Smooth muscle cell (in vitro differentiated cells): ENCODE measurements around the gene OR56B1. TPM values are rescaled to one million over a fixed set of nuclear protein-coding genes. Genes with fewer than 3 reads are reported as not detected.

ENCODE experiments used
- DNase-seq: peaks from one replicate; lab custom pipeline; 2025; ENCODE audit not compliant: unreplicated experiment; lab: John Stamatoyannopoulos, UW
- H2AFZ ChIP-seq: fragments of 200-600 bp; sonication (generic); 2 replicates; pipeline ENCODE4 v1.6.0; 2016; ENCODE audit warnings: antibody characterized with exemption, low read depth, mild to moderate bottlenecking
- H3F3A ChIP-seq: fragments of 200-600 bp; sonication (generic); 2 replicates; pipeline ENCODE4 v1.6.0; 2017; ENCODE audit warnings: antibody characterized with exemption, low read depth
- H3K27ac ChIP-seq: fragments of 200-600 bp; sonication (generic); 2 replicates; pipeline ENCODE4 v1.5.1; 2016; ENCODE audit warnings: low read depth, mild to moderate bottlenecking
- H3K27me3 ChIP-seq: fragments of 200-600 bp; sonication (generic); 2 replicates; pipeline ENCODE4 v1.6.1; 2016; ENCODE audit warnings: low read depth, mild to moderate bottlenecking
- H3K36me3 ChIP-seq: fragments of 200-600 bp; sonication (generic); 2 replicates; pipeline ENCODE4 v1.5.1; 2016; ENCODE audit warnings: low read depth
- H3K4me1 ChIP-seq: fragments of 200-600 bp; sonication (generic); 2 replicates; pipeline ENCODE4 v1.5.1; 2016; ENCODE audit warnings: low read depth
- H3K4me2 ChIP-seq: fragments of 200-600 bp; sonication (generic); 2 replicates; pipeline ENCODE4 v1.6.0; 2016; ENCODE audit warnings: mild to moderate bottlenecking
- H3K4me3 ChIP-seq: fragments of 200-600 bp; sonication (generic); 2 replicates; pipeline ENCODE4 v1.5.1; 2016; ENCODE audit warnings: mild to moderate bottlenecking
- H3K79me2 ChIP-seq: fragments of 200-600 bp; sonication (generic); 2 replicates; pipeline ENCODE4 v1.6.0; 2016; ENCODE audit warnings: low read depth, mild to moderate bottlenecking
- H3K9ac ChIP-seq: fragments of 200-600 bp; sonication (generic); 2 replicates; pipeline ENCODE4 v1.6.0; 2016; ENCODE audit warnings: low read depth
- H3K9me3 ChIP-seq: fragments of 200-600 bp; sonication (generic); replicated peaks from 2 replicates; pipeline ENCODE4 v1.5.1; 2016; ENCODE audit warnings: low read depth
- H4K20me1 ChIP-seq: fragments of 200-600 bp; sonication (generic); 2 replicates; pipeline ENCODE4 v1.6.0; 2016; ENCODE audit warnings: low read depth
- WGBS: methylation state at CpG from one replicate; pipeline ENCODE4 v1.1.7; 2016; ENCODE audit warnings: low lambda C conversion rate; 5-methylcytosine and 5-hydroxymethylcytosine counted together
- polyA plus RNA-seq: library from polyadenylated mRNA; unstranded; fragments of >200 nt; fragmentation: Nextera tagmentation; extraction: Ambion mirVana; gene quantifications from 2 replicates; pipeline ENCODE4 v1.2.1, GENCODE V29; 2016
- total RNA-seq: library from RNA; depleted of rRNA; stranded (reverse); fragments of >200 nt; gene quantifications from 2 replicates; pipeline ENCODE4 v1.2.3, GENCODE V29; 2014
- TF ChIP-seq, protein P1 (sequence below): fragments of 200-600 bp; sonication (generic); IDR thresholded peaks from 2 replicates; pipeline ENCODE4 v1.5.1; 2017; ENCODE audit warnings: borderline replicate concordance, mild to moderate bottlenecking, antibody characterized with exemption; ENCODE audit not compliant: insufficient read depth, poor library complexity, severe bottlenecking

OR56B1 gene
- total and polyA plus RNA-seq, 2 experiments from 2014 or later = not detected

GRCh38 chr11:5738431-5738830 lies 2.2 kb downstream of the OR56B1 start:
- WGBS = 73% methylated on average over 1 of the region's 1 CpG
- H3K36me3 ChIP-seq = no peaks in the 10 kb centered on the region
- TF ChIP-seq, protein P1, sequence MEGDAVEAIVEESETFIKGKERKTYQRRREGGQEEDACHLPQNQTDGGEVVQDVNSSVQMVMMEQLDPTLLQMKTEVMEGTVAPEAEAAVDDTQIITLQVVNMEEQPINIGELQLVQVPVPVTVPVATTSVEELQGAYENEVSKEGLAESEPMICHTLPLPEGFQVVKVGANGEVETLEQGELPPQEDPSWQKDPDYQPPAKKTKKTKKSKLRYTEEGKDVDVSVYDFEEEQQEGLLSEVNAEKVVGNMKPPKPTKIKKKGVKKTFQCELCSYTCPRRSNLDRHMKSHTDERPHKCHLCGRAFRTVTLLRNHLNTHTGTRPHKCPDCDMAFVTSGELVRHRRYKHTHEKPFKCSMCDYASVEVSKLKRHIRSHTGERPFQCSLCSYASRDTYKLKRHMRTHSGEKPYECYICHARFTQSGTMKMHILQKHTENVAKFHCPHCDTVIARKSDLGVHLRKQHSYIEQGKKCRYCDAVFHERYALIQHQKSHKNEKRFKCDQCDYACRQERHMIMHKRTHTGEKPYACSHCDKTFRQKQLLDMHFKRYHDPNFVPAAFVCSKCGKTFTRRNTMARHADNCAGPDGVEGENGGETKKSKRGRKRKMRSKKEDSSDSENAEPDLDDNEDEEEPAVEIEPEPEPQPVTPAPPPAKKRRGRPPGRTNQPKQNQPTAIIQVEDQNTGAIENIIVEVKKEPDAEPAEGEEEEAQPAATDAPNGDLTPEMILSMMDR = no peak
- H4K20me1 ChIP-seq = no peaks in the 10 kb centered on the region
- no peaks in the 10 kb centered on the region for H3K79me2 ChIP-seq
- no peak for DNase-seq
- H3F3A ChIP-seq = no peaks in the 10 kb centered on the region
- no peak overlapping the region for H3K4me3 ChIP-seq
- H2AFZ ChIP-seq = no peak overlapping the region
- no peak overlapping the region for H3K9ac ChIP-seq
- no peaks in the 10 kb centered on the region for H3K9me3 ChIP-seq
- H3K4me2 ChIP-seq = no peak overlapping the region
- H3K27ac ChIP-seq = no peak overlapping the region
- no peaks in the 10 kb centered on the region for H3K27me3 ChIP-seq
- no peaks in the 10 kb centered on the region for H3K4me1 ChIP-seq

GRCh38 chr11:5746614-5747013 lies 10.4 kb downstream of the OR56B1 start:
- WGBS = 100% methylated on average over 3 of the region's 3 CpGs
- no peaks in the 10 kb centered on the region for H3K9me3 ChIP-seq

GRCh38 chr11:5749836-5750235 lies 13.6 kb downstream of the OR56B1 start:
- Histone ChIP-seq H3K36me3 (no peaks in the 10 kb centered on the region), H3K4me3 (no peak overlapping the region)
- TF ChIP-seq, protein P1 = no peak

More at GRCh38 chr11:5746614-5747013, 10.4 kb downstream of the OR56B1 start:
- H3K4me1 ChIP-seq = no peaks in the 10 kb centered on the region
- H3K36me3 ChIP-seq = no peaks in the 10 kb centered on the region
- H4K20me1 ChIP-seq = no peaks in the 10 kb centered on the region
- H3K4me3 ChIP-seq = no peak overlapping the region
- no peak for DNase-seq
- TF ChIP-seq, protein P1 = no peak
- no peaks in the 10 kb centered on the region for H3F3A ChIP-seq
- no peak overlapping the region for H3K9ac ChIP-seq
- H2AFZ ChIP-seq = no peak overlapping the region
- no peaks in the 10 kb centered on the region for H3K27me3 ChIP-seq
- H3K4me2 ChIP-seq = no peak overlapping the region
- H3K27ac ChIP-seq = no peak overlapping the region
- H3K79me2 ChIP-seq = no peaks in the 10 kb centered on the region

DNA sequence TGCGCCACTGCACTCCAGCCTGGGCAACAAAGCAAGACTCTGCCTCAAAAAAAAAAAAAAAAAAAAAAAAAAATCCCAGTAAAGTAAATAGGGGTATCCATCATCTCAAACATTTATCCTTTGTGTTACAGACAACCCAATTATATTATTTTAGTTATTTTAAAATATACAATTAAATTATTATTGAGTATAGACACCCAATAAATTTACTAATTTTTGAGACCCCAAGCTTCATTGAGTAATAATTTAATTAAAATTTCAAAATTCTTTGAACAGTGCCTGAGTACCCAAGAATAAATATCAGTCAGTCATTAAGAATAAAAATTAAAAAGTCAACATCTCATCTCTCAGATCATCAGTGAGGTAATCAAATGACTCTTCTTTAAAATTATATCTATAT lies 17.7 kb downstream of the OR56B1 start, which contains the start of gene OR52N4:
Gene OR52N4 (plus strand): TSS at position 301 of the 400 bp plus-strand sequence. CDS start 498 bp downstream, outside the sequence.
- Histone ChIP-seq H4K20me1 (no peaks in the 10 kb centered on the region), H3K4me3 (no peak within 1 kb of the TSS), H3K27ac (no peak within 1 kb of the TSS), H3K4me2 (no peak within 1 kb of the TSS), H3F3A (no peaks in the 10 kb centered on the region), H3K9me3 (no peaks in the 10 kb centered on the region), H3K36me3 (no peaks in the 10 kb centered on the region), H3K79me2 (no peaks in the 10 kb centered on the region), H3K9ac (no peak within 1 kb of the TSS), H3K4me1 (no peaks in the 10 kb centered on the region), H3K27me3 (no peaks in the 10 kb centered on the region), H2AFZ (no peak within 1 kb of the TSS)
- DNase-seq = no peak
- TF ChIP-seq, protein P1 = no peak
- 100% methylated on average over 1 of the region's 1 CpG for WGBS

More at GRCh38 chr11:5749836-5750235, 13.6 kb downstream of the OR56B1 start:
- Histone ChIP-seq H2AFZ (no peak overlapping the region), H3K9ac (no peak overlapping the region), H4K20me1 (no peaks in the 10 kb centered on the region), H3K79me2 (no peaks in the 10 kb centered on the region), H3K4me1 (no peaks in the 10 kb centered on the region), H3F3A (no peaks in the 10 kb centered on the region), H3K27ac (no peak overlapping the region), H3K27me3 (no peaks in the 10 kb centered on the region), H3K4me2 (no peak overlapping the region), H3K9me3 (no peaks in the 10 kb centered on the region)
- 84% methylated on average over 3 of the region's 3 CpGs for WGBS
- no peak for DNase-seq
